ENCODE data around the gene PPIL1.

DNA sequence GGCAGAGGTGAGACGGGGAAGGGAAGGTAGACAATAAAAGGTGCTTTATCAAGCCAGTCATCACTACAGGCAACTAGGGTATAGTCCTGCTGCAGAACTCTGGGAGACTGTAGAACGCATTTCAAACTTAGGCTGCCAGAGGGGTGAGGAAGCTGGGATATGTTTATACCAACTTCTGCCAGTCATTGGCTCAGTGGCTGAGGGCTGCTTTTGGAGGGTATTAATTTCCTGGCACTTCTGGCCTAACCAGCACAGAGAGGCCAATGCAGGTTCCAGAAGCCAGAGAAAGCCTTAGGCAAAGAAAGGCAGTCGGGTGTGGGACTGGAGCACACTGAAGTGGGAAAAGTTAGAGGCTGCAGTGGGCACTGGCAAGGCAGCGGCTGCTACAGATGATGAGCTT is 31.4 kb downstream of the PPIL1 start:
- TF ChIP-seq, protein P1, sequence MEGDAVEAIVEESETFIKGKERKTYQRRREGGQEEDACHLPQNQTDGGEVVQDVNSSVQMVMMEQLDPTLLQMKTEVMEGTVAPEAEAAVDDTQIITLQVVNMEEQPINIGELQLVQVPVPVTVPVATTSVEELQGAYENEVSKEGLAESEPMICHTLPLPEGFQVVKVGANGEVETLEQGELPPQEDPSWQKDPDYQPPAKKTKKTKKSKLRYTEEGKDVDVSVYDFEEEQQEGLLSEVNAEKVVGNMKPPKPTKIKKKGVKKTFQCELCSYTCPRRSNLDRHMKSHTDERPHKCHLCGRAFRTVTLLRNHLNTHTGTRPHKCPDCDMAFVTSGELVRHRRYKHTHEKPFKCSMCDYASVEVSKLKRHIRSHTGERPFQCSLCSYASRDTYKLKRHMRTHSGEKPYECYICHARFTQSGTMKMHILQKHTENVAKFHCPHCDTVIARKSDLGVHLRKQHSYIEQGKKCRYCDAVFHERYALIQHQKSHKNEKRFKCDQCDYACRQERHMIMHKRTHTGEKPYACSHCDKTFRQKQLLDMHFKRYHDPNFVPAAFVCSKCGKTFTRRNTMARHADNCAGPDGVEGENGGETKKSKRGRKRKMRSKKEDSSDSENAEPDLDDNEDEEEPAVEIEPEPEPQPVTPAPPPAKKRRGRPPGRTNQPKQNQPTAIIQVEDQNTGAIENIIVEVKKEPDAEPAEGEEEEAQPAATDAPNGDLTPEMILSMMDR (IDR thresholded peaks at IDR 0.05; ENCODE audit: low read length) = no peak
- no peak for TF ChIP-seq EZH2 (IDR thresholded peaks at IDR 0.05; ENCODE audit: borderline replicate concordance, low read length)
